ENCODE results near the gene PRRT4. TPM values are rescaled to one million over a fixed set of nuclear protein-coding genes. Genes with fewer than 3 reads are reported as not detected.

The PRRT4 gene
- total and polyA plus RNA-seq, 7 experiments from 2014 or later = 0.27 to 1.1 (median 0.51) TPM; not detected in 2

DNA sequence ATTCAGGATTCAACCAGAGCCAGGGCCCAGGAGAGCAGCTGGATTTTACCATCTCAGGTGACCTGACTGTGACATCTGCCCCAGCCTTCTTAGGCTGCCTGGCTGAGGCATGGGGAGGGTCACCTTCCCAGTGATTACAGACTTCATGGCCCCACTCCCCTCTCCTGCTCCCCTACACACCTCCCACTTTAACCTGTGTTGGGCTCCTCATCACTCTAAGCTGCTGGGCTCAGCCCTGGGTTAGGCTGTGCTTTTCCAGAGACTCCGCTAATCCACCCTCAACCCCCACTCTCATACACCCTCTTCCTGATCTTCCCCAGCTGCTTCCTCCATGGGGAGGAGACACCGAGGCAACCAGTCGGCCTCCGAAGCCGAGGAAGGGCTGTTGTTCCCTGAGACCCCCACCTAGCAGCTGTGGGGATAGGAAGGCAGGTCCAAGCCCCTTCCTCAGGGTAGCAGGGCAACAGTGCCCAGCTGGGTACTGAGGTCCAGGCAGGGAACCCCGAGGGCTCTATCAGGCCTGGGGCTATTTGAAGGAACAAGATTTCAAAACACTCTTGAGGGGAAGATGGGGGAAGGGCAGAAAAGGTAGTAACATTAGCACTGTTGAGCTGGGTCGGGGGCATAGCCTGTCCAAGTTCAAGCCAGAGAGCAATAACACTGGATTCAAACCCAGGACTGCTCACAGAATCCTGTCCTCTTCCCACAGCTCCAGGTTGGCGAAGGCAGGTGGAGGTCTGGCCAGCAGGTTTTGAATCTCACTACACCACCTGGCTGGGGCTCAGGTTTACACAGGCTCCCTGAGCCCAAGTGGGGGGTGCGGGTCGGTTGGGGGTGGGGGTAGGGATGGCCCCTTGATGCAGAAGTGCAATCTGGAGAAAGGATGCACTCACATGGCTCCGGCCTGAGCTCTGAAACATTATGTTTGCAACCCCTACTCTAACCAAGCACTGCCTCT lies 46.5 kb upstream of the PRRT4 start:
- no peak for ATAC-seq
- ChIA-PET CTCF (interaction anchor here (1.5 to 4.8 kb wide), 6 partner anchors 9 to 53 kb away, joined by 4 to 18 read pairs (median 11); no protein-coding TSS in a partner anchor), POLR2A (interaction anchor here (1.4 to 2.0 kb wide), 3 partner anchors 8 to 17 kb away, joined by 4 to 14 read pairs (median 7); no protein-coding TSS in a partner anchor)
- intact Hi-C loops (cut with micrococcal nuclease) = loop anchor here (2.0 to 10.0 kb wide), 6 partner anchors 69 to 1544 kb away; partner anchors contain the start of genes AHCYL2 (in 1 of the 2), ARF5 (in 1 of the 2), GCC1 (in 1 of the 2) and METTL2B (in 1 of the 2)
- Mint-ChIP-seq H3K9me3 (no peaks in the 10 kb centered on the region), H3K4me1 (peaks cover 26 to 55% (median 54%) of the 10 kb centered on the region in 7 donors), H3K27me3 (peaks cover 0 to 11% (median 0%) of the 10 kb centered on the region in 5 donors), H3K27ac (peak overlapping the region; percentile 0 to 93 (median 85)), H3K36me3 (peaks cover 0 to 3% (median 0%) of the 10 kb centered on the region in 5 donors), H3K4me3 (peak overlapping the region; percentile 28 to 93 (median 88))
- H3K4me3 ChIP-seq (ENCODE audit: low read length) = no peak overlapping the region
- DNase-seq = peak in 1 of 9 donors; percentile 5
- H3K36me3 ChIP-seq (ENCODE audit: control insufficient read depth in 2 of 3, insufficient read depth in 3 of 3, low read length in 3 of 3) = no peaks in the 10 kb centered on the region
- peaks cover 21 to 30% of the 10 kb centered on the region in 2 donors for H3K4me1 ChIP-seq (ENCODE audit: control insufficient read depth in 2 of 2, insufficient read depth in 2 of 2, low read length in 2 of 2)
- no peaks in the 10 kb centered on the region for H3K9me3 ChIP-seq (ENCODE audit: control insufficient read depth in 2 of 3, low read length in 3 of 3)
- no peak overlapping the region for H3K27ac ChIP-seq (ENCODE audit: low read depth, low read length)
- H3K27me3 ChIP-seq (ENCODE audit: control insufficient read depth in 2 of 2, insufficient read depth in 2 of 2, low read length in 2 of 2) = no peaks in the 10 kb centered on the region

DNA sequence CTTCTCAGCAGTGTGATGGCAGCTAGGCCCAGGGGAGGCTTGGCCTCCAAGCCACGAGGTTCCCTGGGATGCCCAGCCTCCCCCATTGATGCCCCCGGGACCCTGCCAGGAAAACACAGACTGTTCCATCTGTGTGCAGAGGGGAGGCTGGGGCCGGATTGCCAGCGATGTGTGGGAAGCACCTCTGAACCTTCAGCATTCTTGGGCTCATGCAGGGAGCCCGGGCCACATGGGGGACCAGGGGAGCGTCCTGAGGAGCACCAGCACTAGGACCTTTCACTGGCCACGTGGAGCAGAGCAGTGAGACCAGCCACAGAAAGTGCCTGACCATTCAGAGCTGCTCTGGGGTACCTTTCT lies 45.7 kb upstream of the PRRT4 start:
- H3K36me3 ChIP-seq (ENCODE audit: control insufficient read depth in 2 of 3, insufficient read depth in 3 of 3, low read length in 3 of 3) = no peaks in the 10 kb centered on the region
- H3K4me1 Mint-ChIP-seq = peaks cover 30 to 60% (median 55%) of the 10 kb centered on the region in 7 donors
- DNase-seq (no peak), ATAC-seq (no peak)
- peak overlapping the region in 5 of 10 donors; percentile 44 to 91 (median 81) for H3K4me3 Mint-ChIP-seq
- peak overlapping the region; percentile 43 to 89 (median 83) for H3K27ac Mint-ChIP-seq
- no peaks in the 10 kb centered on the region for H3K27me3 ChIP-seq (ENCODE audit: control insufficient read depth in 2 of 2, insufficient read depth in 2 of 2, low read length in 2 of 2)
- peaks cover 0 to 9% (median 0%) of the 10 kb centered on the region in 5 donors for H3K27me3 Mint-ChIP-seq
- ChIA-PET POLR2A (interaction anchor here (0.6 to 1.4 kb wide), 2 partner anchors 18 to 1284 kb away, joined by 3 to 4 read pairs; no protein-coding TSS in a partner anchor), CTCF (interaction anchor here (3.8 to 4.8 kb wide), 3 partner anchors 9 to 20 kb away, joined by 16 to 18 read pairs (median 17); no protein-coding TSS in a partner anchor)
- intact Hi-C loops (cut with micrococcal nuclease) = loop anchor here (5.0 to 10.0 kb wide), 4 partner anchors 70 to 1545 kb away; partner anchors contain the start of genes ARF5 (in 1 of the 2), GCC1 (in 1 of the 2), METTL2B (in 1 of the 2) and UBE2H (in 1 of the 2)
- no peaks in the 10 kb centered on the region for H3K9me3 Mint-ChIP-seq
- peak overlapping the region; percentile 26 for H3K27ac ChIP-seq (ENCODE audit: low read depth, low read length)
- H3K4me3 ChIP-seq (ENCODE audit: low read length) = no peak overlapping the region
- H3K4me1 ChIP-seq (ENCODE audit: control insufficient read depth in 2 of 2, insufficient read depth in 2 of 2, low read length in 2 of 2) = peaks cover 21 to 30% of the 10 kb centered on the region in 2 donors
- H3K9me3 ChIP-seq (ENCODE audit: control insufficient read depth in 2 of 3, low read length in 3 of 3) = no peaks in the 10 kb centered on the region
- H3K36me3 Mint-ChIP-seq = peaks cover 0 to 3% (median 0%) of the 10 kb centered on the region in 5 donors

DNA sequence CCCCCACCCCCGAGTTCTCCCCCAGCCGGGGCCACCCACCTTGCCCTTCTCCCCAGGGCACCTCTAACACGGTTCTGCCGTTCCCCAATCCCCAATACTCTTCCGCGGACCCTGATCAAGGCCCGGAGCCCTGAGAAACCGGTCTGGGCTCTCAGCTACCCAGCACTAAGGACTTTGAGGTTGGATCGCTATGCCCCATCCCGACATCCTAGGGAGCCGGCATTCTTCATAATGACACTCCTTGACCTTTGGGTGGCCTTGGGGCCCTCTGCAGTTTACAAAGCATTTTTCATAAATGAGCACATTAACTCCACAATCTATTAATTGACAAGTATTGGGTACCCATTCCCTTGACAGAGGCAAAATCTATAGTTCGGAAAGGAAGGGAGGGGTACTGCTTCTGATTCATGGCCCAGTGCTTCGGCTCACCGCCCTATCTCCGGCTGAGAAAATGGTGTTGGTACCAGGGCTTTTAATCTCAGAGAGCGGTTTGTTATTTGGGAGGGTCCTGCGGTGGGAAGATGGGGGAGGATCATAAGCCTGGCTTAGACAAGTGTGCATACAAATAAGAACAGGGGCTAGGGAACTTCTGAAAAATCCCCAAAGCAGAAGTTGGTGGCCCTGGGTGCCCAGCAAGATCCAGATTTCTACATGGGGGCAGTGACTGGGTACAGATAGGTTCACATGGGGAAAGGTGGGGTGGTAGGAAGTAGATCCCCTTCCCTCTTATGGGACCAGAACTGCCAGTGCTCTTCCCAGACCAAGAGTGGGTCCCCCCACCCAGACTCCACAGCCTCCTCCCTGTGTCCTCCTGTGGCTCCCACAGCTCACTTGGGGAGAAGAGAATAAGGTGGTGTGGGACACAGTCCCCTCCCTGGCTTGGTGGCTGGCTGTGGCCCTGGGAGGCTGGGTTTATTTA lies 45.1 kb upstream of the PRRT4 start:
- Histone ChIP-seq H3K4me1 (ENCODE audit: control insufficient read depth in 2 of 2, insufficient read depth in 2 of 2, low read length in 2 of 2) (peaks cover 21 to 30% of the 10 kb centered on the region in 2 donors), H3K27me3 (ENCODE audit: control insufficient read depth in 2 of 2, insufficient read depth in 2 of 2, low read length in 2 of 2) (no peaks in the 10 kb centered on the region), H3K36me3 (ENCODE audit: control insufficient read depth in 2 of 3, insufficient read depth in 3 of 3, low read length in 3 of 3) (peaks cover 0 to 2% (median 0%) of the 10 kb centered on the region in 3 experiments), H3K9me3 (ENCODE audit: control insufficient read depth in 2 of 3, low read length in 3 of 3) (no peaks in the 10 kb centered on the region), H3K27ac (ENCODE audit: low read depth, low read length) (peak overlapping the region; percentile 26), H3K4me3 (ENCODE audit: low read length) (no peak overlapping the region)
- POLR2A ChIA-PET = interaction anchor here (0.6 to 1.4 kb wide), 3 partner anchors 11 to 1284 kb away, joined by 3 to 4 read pairs (median 3); no protein-coding TSS in a partner anchor
- ATAC-seq (no peak), DNase-seq (no peak)
- Mint-ChIP-seq H3K36me3 (peaks cover 0 to 3% (median 0%) of the 10 kb centered on the region in 5 donors), H3K4me3 (peak overlapping the region; percentile 54 to 91 (median 76)), H3K27ac (peak overlapping the region; percentile 43 to 89 (median 76)), H3K4me1 (peaks cover 30 to 60% (median 55%) of the 10 kb centered on the region in 7 donors), H3K27me3 (peaks cover 0 to 3% (median 0%) of the 10 kb centered on the region in 5 donors), H3K9me3 (no peaks in the 10 kb centered on the region)
- CTCF ChIA-PET = interaction anchor here (1.3 to 4.8 kb wide), 3 partner anchors 19 to 53 kb away, joined by 3 to 17 read pairs (median 16); no protein-coding TSS in a partner anchor
- intact Hi-C loops (cut with micrococcal nuclease) = loop anchor here (5.0 to 10.0 kb wide), 4 partner anchors 71 to 1546 kb away; partner anchors contain the start of genes ARF5 (in 1 of the 2), GCC1 (in 1 of the 2), METTL2B (in 1 of the 2) and UBE2H (in 1 of the 2)

DNA sequence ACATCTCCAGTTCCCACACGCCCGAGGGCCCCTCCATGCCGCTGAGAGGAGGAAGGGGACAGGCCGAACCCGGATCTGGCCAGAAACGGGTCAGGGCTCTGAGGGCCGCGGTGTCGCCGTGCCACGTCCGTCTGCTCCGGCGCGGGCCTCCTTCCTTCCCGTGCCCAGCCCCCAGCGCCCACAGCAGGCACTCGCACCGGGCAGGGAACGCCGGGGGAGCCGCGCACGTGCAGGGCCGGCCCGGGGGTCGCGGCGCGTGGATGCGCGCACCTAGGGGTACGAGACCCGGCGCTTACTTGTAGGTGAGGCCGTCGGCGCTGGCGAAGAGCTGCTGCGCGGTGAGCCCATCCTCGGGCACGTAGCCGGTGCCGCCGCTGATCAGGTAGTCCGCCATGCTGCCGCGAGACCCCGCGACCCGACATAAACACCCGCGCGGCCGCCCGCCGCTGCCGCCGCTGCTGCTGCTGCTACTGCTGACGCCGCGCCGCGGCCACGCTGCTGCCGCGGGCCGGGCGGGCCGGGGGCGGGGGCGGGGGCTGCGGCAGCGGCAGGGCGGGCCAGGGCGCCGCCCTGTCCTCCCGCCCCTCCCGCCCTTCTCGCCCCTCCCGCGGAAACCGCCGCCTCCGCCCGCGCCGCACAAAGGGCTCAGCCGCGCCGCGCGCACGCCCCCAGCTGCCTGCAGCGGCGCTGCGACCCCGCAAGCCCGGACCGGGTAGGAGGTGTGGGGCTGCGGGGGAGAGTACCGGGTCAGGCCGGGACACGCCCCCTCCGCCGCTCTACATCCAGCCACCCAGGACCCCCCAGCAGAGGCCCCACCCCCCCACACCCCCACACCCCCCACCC lies 44.2 kb upstream of the PRRT4 start:
- intact Hi-C loops (cut with micrococcal nuclease) = loop anchor here (1.0 to 10.0 kb wide), 5 partner anchors 62 to 1547 kb away; partner anchors contain the start of genes ARF5 (in 1 of the 2), GCC1 (in 1 of the 2), METTL2B (in 1 of the 2) and RBM28 (in 1 of the 2)
- Mint-ChIP-seq H3K4me3 (peak overlapping the region; percentile 75 to 91 (median 84)), H3K9me3 (no peaks in the 10 kb centered on the region), H3K27ac (peak overlapping the region in 4 of 9 donors; percentile 36 to 87 (median 82)), H3K27me3 (peaks cover 0 to 3% (median 0%) of the 10 kb centered on the region in 5 donors), H3K4me1 (peaks cover 30 to 60% (median 57%) of the 10 kb centered on the region in 7 donors), H3K36me3 (peaks cover 0 to 5% (median 0%) of the 10 kb centered on the region in 5 donors)
- peak; percentile 38 for ATAC-seq
- peak overlapping the region; percentile 59 for H3K4me3 ChIP-seq (ENCODE audit: low read length)
- peaks cover 20 to 30% of the 10 kb centered on the region in 2 donors for H3K4me1 ChIP-seq (ENCODE audit: control insufficient read depth in 2 of 2, insufficient read depth in 2 of 2, low read length in 2 of 2)
- POLR2A ChIA-PET = interaction anchor here (0.6 to 1.0 kb wide), 3 partner anchors 12 to 691 kb away, joined by 3 to 4 read pairs (median 3); partner anchors contain the start of gene HILPDA
- no peaks in the 10 kb centered on the region for H3K27me3 ChIP-seq (ENCODE audit: control insufficient read depth in 2 of 2, insufficient read depth in 2 of 2, low read length in 2 of 2)
- H3K9me3 ChIP-seq (ENCODE audit: control insufficient read depth in 2 of 3, low read length in 3 of 3) = no peaks in the 10 kb centered on the region
- H3K27ac ChIP-seq (ENCODE audit: low read depth, low read length) = peak overlapping the region; percentile 66
- CTCF ChIA-PET = interaction anchor here (1.3 to 4.8 kb wide), 3 partner anchors 19 to 54 kb away, joined by 3 to 17 read pairs (median 16); no protein-coding TSS in a partner anchor
- peaks cover 0 to 11% (median 0%) of the 10 kb centered on the region in 3 experiments for H3K36me3 ChIP-seq (ENCODE audit: control insufficient read depth in 2 of 3, insufficient read depth in 3 of 3, low read length in 3 of 3)
- peak; percentile 22 to 75 (median 47) for DNase-seq

All from naive thymus-derived CD4-positive, alpha-beta T cell (primary cell).